ENCODE results near the gene FSTL3. TPM values are rescaled to one million over a fixed set of nuclear protein-coding genes. Genes with fewer than 3 reads are reported as not detected.
A peak's percentile ranks its signal among the peaks of the same experiment; 100 is the strongest.

The FSTL3 gene
- total RNA-seq, 6 donors from 2014 or later = 109 to 335 (median 197) TPM

DNA sequence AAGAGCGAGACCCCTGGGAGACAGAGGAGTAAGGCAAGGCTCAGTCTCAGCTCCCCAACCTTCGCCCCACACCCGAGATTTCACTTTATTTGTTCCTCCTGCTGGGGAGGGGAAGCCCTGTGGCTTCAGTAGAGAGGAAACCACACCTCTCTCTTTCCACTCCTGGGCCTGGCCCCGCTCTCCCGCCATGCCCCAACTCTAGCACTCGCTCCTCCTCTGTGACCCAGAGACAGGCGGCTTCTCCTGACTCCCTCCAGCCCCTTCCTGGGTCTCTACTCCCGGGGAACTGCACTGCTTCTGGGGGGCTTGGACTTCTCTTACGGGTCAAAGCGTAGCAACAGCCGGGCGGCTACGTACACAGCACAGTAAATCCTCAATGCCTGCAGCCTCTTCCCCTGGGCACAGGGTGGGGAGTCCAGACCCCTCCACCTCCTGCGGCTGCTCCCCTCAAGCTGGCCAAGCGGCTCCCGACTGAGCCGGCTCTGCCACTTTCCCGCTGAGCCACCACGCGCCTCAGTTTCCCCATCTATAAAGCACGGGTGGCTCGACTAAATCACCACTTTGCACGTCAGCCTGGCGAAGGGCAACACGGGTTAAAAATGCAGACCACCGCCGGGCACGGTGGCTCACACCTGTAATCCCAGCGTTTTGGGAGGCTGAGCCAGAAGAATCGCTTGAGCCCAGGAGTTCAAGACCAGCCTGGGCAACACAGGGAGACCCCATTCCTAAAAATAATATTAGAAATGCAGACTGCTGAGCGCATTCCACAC is 14.6 kb upstream of the FSTL3 start:
- Histone ChIP-seq H3K4me1 (peaks cover 57 to 80% (median 63%) of the 10 kb centered on the region in 4 donors), H3K9me3 (no peaks in the 10 kb centered on the region), H3K27me3 (no peaks in the 10 kb centered on the region), H3K4me3 (peak overlapping the region; percentile 97 to 99 (median 98)), H3K27ac (peak overlapping the region; percentile 87 to 93 (median 89)), H3K36me3 (peaks cover 0 to 9% (median 4%) of the 10 kb centered on the region in 4 donors)
- TF ChIP-seq POLR2A (IDR thresholded peaks at IDR 0.05) = no peak
- TF ChIP-seq, protein P1, sequence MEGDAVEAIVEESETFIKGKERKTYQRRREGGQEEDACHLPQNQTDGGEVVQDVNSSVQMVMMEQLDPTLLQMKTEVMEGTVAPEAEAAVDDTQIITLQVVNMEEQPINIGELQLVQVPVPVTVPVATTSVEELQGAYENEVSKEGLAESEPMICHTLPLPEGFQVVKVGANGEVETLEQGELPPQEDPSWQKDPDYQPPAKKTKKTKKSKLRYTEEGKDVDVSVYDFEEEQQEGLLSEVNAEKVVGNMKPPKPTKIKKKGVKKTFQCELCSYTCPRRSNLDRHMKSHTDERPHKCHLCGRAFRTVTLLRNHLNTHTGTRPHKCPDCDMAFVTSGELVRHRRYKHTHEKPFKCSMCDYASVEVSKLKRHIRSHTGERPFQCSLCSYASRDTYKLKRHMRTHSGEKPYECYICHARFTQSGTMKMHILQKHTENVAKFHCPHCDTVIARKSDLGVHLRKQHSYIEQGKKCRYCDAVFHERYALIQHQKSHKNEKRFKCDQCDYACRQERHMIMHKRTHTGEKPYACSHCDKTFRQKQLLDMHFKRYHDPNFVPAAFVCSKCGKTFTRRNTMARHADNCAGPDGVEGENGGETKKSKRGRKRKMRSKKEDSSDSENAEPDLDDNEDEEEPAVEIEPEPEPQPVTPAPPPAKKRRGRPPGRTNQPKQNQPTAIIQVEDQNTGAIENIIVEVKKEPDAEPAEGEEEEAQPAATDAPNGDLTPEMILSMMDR (IDR thresholded peaks at IDR 0.05) = no peak
- TF ChIP-seq POLR2AphosphoS5 (IDR thresholded peaks at IDR 0.05) = peak in 1 of 2 donors; percentile 23
- no peak for TF ChIP-seq EP300 (IDR thresholded peaks at IDR 0.05)
- peak in 1 of 2 donors; percentile 51 for DNase-seq
- ATAC-seq (ENCODE audit: low FRiP score in 2 of 2) = peak in 1 of 2 donors; percentile 7
- 12 to 14% methylated on average over 18 to 31 of the region's 31 CpGs for WGBS, 2 donors

DNA sequence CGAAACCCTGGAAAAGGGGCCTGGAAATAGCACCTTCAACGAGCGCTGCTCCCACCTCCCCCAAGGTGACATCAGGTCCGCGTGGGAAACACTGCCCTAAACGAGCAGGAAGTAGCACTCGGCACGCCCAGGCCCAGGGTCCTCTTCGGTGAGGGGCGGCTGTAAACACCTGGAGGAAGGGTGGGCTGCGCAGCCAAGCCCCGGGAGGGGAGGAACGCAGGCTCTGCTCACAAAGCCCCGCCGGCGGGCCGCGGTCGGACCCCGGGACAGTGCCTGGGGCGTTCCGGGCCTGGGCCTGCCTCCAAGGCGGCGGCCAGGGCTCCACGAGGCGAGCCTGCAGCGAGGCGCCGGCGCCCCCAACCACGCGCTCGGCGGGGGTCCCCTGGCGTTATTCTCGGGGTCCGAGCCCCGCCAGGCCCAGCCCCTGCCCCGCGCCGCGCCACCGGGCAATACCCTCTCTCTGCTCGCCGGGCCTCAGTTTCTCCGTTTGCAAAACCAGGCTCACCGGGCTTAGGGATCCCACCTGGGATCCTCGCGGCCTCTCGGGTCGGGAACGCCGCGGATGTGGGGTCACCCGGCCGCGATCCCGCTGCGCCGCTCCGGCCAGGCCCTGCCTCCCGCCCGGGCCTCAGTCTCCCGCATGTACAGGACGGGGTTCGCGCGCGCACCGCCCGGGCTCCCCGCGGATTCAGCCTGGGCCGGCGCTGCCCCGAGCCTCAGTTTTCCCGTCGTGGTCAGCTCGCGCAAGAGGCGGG is 13.8 kb upstream of the FSTL3 start:
- H3K4me1 ChIP-seq = peaks cover 57 to 72% (median 63%) of the 10 kb centered on the region in 4 donors

DNA sequence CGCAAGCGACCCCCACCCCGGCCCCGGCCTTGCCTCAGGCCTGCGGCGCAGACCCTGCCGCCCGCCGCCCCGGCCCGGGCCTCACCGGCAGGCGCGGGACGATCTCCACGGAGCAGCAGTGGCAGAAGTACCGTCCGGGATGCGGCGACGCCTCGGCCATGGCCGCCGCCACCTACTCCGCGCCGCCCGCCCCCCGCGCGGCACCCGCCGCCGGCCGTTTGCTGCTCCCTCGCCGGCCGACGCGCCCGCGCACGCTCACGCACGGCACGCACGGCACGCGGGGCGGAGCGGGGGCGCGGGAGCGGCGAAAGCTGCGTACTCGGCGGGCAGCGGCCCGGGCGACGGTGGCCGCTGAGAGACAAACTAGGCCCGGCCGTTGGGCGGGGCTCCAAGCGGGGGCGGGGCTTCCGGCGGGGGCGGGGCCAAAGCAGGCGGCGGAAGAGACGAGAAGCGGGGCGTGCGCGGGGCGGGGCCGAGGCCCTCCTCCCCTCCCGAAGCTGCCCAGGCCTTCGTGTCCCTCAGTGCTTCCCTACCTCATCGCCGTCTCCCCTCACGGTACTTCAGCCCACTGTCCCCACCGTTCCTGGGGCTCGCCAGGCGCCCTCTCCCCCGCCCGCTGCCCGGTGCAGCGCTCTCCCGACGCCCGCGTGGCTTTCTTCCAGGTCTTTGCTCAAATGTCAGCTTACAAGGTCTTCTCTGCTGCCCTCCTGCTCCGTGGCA is 13.1 kb upstream of the FSTL3 start, which contains the start of gene RNF126:
Gene RNF126, minus strand, starts transcription at position 253 of the 720 bp plus-strand sequence. Its CDS starts 93 bp downstream, at position 160.
- TF ChIP-seq POLR2AphosphoS5 (IDR thresholded peaks at IDR 0.05) (peak; percentile 35 to 84), EP300 (IDR thresholded peaks at IDR 0.05) (peak in 1 of 4 donors; percentile 70), POLR2A (IDR thresholded peaks at IDR 0.05) (peak in 2 of 4 donors; percentile 8 to 72)
- TF ChIP-seq, protein P1 (IDR thresholded peaks at IDR 0.05) = peak in 2 of 6 experiments; percentile 25 to 30

More for the DNA sequence above, 13.8 kb upstream of the FSTL3 start:
- H3K27ac ChIP-seq = peak overlapping the region; percentile 87 to 93 (median 89)
- H3K36me3 ChIP-seq = peaks cover 0 to 5% (median 2%) of the 10 kb centered on the region in 4 donors
- TF ChIP-seq POLR2AphosphoS5 (IDR thresholded peaks at IDR 0.05) (no peak), EP300 (IDR thresholded peaks at IDR 0.05) (no peak), POLR2A (IDR thresholded peaks at IDR 0.05) (peak in 1 of 4 donors; percentile 5)
- TF ChIP-seq, protein P1 (IDR thresholded peaks at IDR 0.05) = no peak
- ATAC-seq (ENCODE audit: low FRiP score in 2 of 2) (peak in 1 of 2 donors; percentile 5), DNase-seq (peak; percentile 79 to 91)
- no peaks in the 10 kb centered on the region for H3K9me3 ChIP-seq
- no peaks in the 10 kb centered on the region for H3K27me3 ChIP-seq
- 0% methylated on average over 1 to 29 of the region's 81 CpGs for WGBS, 2 donors
- H3K4me3 ChIP-seq = peak overlapping the region; percentile 97 to 99 (median 98)

DNA sequence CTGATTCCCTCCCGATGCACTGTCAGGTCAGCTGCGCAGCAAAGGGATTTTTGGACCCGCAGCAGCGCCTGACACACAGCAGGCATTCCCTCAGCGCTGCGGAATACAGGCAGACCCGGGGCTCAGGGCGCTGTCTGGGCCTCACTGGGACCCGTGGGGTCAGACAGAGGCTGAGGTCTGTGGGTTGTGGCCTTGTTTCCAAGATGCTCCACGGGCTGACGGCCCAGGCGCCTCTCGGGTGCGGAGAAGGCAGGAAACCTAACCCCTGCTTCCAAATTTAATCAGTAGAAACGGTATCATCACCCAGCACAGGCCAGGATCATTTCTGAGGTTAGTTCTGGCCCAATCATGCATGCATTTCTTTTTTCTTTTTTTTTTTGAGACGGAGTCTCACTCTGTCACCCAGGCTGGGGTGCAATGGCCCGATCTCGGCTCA is 12.5 kb upstream of the FSTL3 start:
- peak in 1 of 2 donors; percentile 11 for ATAC-seq (ENCODE audit: low FRiP score in 2 of 2)
- H3K27ac ChIP-seq = peak overlapping the region; percentile 82 to 96 (median 91)
- DNase-seq = no peak
- peaks cover 0 to 3% (median 0%) of the 10 kb centered on the region in 4 donors for H3K36me3 ChIP-seq
- TF ChIP-seq, protein P1 (IDR thresholded peaks at IDR 0.05) = peak in 1 of 6 experiments; percentile 11
- no peak for TF ChIP-seq POLR2A (IDR thresholded peaks at IDR 0.05)
- no peaks in the 10 kb centered on the region for H3K27me3 ChIP-seq
- 54 to 57% methylated on average over 12 to 18 of the region's 18 CpGs for WGBS, 2 donors
- no peaks in the 10 kb centered on the region for H3K9me3 ChIP-seq
- H3K4me1 ChIP-seq = peaks cover 51 to 63% (median 52%) of the 10 kb centered on the region in 4 donors
- H3K4me3 ChIP-seq = peak overlapping the region in 3 of 4 donors; percentile 97 to 99 (median 97)

More for the DNA sequence above, 13.1 kb upstream of the FSTL3 start, which contains the start of gene RNF126:
- H3K4me1 ChIP-seq = peaks cover 56 to 68% (median 58%) of the 10 kb centered on the region in 4 donors
- H3K27ac ChIP-seq = peak within 1 kb of the TSS; percentile 89 to 96 (median 91)
- 0 to 1% methylated on average over 16 to 17 of the region's 97 CpGs for WGBS, 2 donors
- H3K27me3 ChIP-seq = no peaks in the 10 kb centered on the region
- peaks cover 0 to 5% (median 0%) of the 10 kb centered on the region in 4 donors for H3K36me3 ChIP-seq
- no peaks in the 10 kb centered on the region for H3K9me3 ChIP-seq
- peak within 1 kb of the TSS; percentile 97 to 99 (median 98) for H3K4me3 ChIP-seq
- peak; percentile 90 for ATAC-seq (ENCODE audit: low FRiP score in 2 of 2)
- peak; percentile 92 to 100 for DNase-seq
